ENCODE results near the gene JAZF1. TPM values are rescaled to one million over a fixed set of nuclear protein-coding genes. Genes with fewer than 3 reads are reported as not detected.

Gene JAZF1
- total and polyA plus RNA-seq, 7 donors = 2.3 to 10.6 (median 5.3) TPM

- TF ChIP-seq CTCF (IDR thresholded peaks at IDR 0.05) = no peak
- intact Hi-C loops (cut with DNase I) = no loop called here
- no peak for DNase-seq
- WGBS, 3 donors = 91 to 98% (median 94%) methylated on average over 3 of the region's 3 CpGs
- Histone ChIP-seq H3K9me3 (no peaks in the 10 kb centered on the region), H3K4me1 (no peaks in the 10 kb centered on the region), H3K27me3 (ENCODE audit: insufficient read depth in 3 of 3, low read length in 2 of 3) (no peaks in the 10 kb centered on the region), H3K27ac (no peak overlapping the region), H3K36me3 (ENCODE audit: insufficient read depth in 1 of 2, low read depth in 1 of 2) (no peaks in the 10 kb centered on the region), H3K4me3 (no peak overlapping the region)
- ATAC-seq = no peak
Observed at GRCh38 chr7:27964820-27965219, 215.8 kb downstream of the JAZF1 start.

- ATAC-seq = no peak
Observed at GRCh38 chr7:27963056-27963455, 217.5 kb downstream of the JAZF1 start.

GRCh38 chr7:27962273-27962672 lies 218.3 kb downstream of the JAZF1 start:
- no peak for DNase-seq
- Histone ChIP-seq H3K4me3 (no peak overlapping the region), H3K4me1 (no peaks in the 10 kb centered on the region), H3K9me3 (no peaks in the 10 kb centered on the region), H3K27ac (no peak overlapping the region), H3K27me3 (ENCODE audit: insufficient read depth in 3 of 3, low read length in 2 of 3) (no peaks in the 10 kb centered on the region), H3K36me3 (ENCODE audit: insufficient read depth in 1 of 2, low read depth in 1 of 2) (no peaks in the 10 kb centered on the region)
- intact Hi-C loops (cut with DNase I) = no loop called here
- peak in 1 of 4 donors; percentile 60 for ATAC-seq
- no peak for TF ChIP-seq CTCF (IDR thresholded peaks at IDR 0.05)

More at GRCh38 chr7:27963056-27963455, 217.5 kb downstream of the JAZF1 start:
- no peak for TF ChIP-seq CTCF (IDR thresholded peaks at IDR 0.05)
- no peak for DNase-seq
- 81 to 91% (median 85%) methylated on average over 1 of the region's 1 CpG for WGBS, 3 donors
- H3K9me3 ChIP-seq = no peaks in the 10 kb centered on the region
- no peak overlapping the region for H3K27ac ChIP-seq
- no peaks in the 10 kb centered on the region for H3K4me1 ChIP-seq
- no peaks in the 10 kb centered on the region for H3K27me3 ChIP-seq (ENCODE audit: insufficient read depth in 3 of 3, low read length in 2 of 3)
- H3K4me3 ChIP-seq = no peak overlapping the region
- intact Hi-C loops (cut with DNase I) = no loop called here
- H3K36me3 ChIP-seq (ENCODE audit: insufficient read depth in 1 of 2, low read depth in 1 of 2) = no peaks in the 10 kb centered on the region

- ATAC-seq = peak in 1 of 4 donors; percentile 59
- no peaks in the 10 kb centered on the region for H3K36me3 ChIP-seq (ENCODE audit: insufficient read depth in 1 of 2, low read depth in 1 of 2)
- no peaks in the 10 kb centered on the region for H3K4me1 ChIP-seq
- H3K27me3 ChIP-seq (ENCODE audit: insufficient read depth in 3 of 3, low read length in 2 of 3) = no peaks in the 10 kb centered on the region
- no peak for TF ChIP-seq CTCF (IDR thresholded peaks at IDR 0.05)
- no peak overlapping the region for H3K27ac ChIP-seq
- intact Hi-C loops (cut with DNase I) = no loop called here
- H3K4me3 ChIP-seq = no peak overlapping the region
- WGBS, 3 donors = 89 to 93% (median 92%) methylated on average over 5 of the region's 5 CpGs
- no peak for DNase-seq
- no peaks in the 10 kb centered on the region for H3K9me3 ChIP-seq
Observed at GRCh38 chr7:27961255-27961654, 219.3 kb downstream of the JAZF1 start.

GRCh38 chr7:27960415-27960814 lies 220.2 kb downstream of the JAZF1 start:
- Histone ChIP-seq H3K4me1 (no peaks in the 10 kb centered on the region), H3K4me3 (no peak overlapping the region), H3K9me3 (no peaks in the 10 kb centered on the region), H3K27ac (no peak overlapping the region), H3K36me3 (ENCODE audit: insufficient read depth in 1 of 2, low read depth in 1 of 2) (no peaks in the 10 kb centered on the region), H3K27me3 (ENCODE audit: insufficient read depth in 3 of 3, low read length in 2 of 3) (no peaks in the 10 kb centered on the region)
- TF ChIP-seq CTCF (IDR thresholded peaks at IDR 0.05) = no peak
- no peak for ATAC-seq
- DNase-seq = no peak
- intact Hi-C loops (cut with DNase I) = no loop called here
- WGBS, 3 donors = 92 to 100% (median 100%) methylated on average over 1 of the region's 1 CpG

Measured in psoas muscle (tissue), 8 donors.